Brain microvascular endothelial cell (primary cell): ENCODE measurements around the gene CLDN4.
A peak's percentile ranks its signal among the peaks of the same experiment; 100 is the strongest.

ENCODE experiments used
- DNase-seq: peaks from one replicate; pipeline ENCODE4 v3.0.0-alpha.2; 2020
- H3K27ac ChIP-seq: fragments of 250-450 bp; sonication (Bioruptor Pico); 2 replicates; pipeline ENCODE4 v1.5.1; 2020; ENCODE audit warnings: mild to moderate bottlenecking, moderate library complexity
- H3K27me3 ChIP-seq: fragments of 250-450 bp; sonication (Bioruptor Pico); replicated peaks from 2 replicates; pipeline ENCODE4 v1.5.1; 2020; ENCODE audit warnings: mild to moderate bottlenecking
- H3K36me3 ChIP-seq: fragments of 250-450 bp; sonication (Bioruptor Pico); replicated peaks from 2 replicates; pipeline ENCODE4 v1.5.1; 2020; ENCODE audit warnings: mild to moderate bottlenecking
- H3K4me3 ChIP-seq: 2 replicates; pipeline ENCODE4 v1.5.1; 2011; ENCODE audit warnings: low read depth, mild to moderate bottlenecking, control low read depth, low read length, moderate library complexity
- CTCF ChIP-seq: IDR thresholded peaks from 2 replicates; pipeline ENCODE4 v1.5.1; 2011; ENCODE audit warnings: low read depth, mild to moderate bottlenecking, moderate library complexity, low read length, control low read depth, inconsistent platforms; ENCODE audit errors: missing control alignments
- in situ Hi-C: cut with HindIII; loops from 2 replicates; pipeline ENCODE4 v1.10.0; 2017; ENCODE audit warnings: low sequenced_read_pairs, low pct_ligation_motif_present

Gene CLDN4

GRCh38 chr7:73823257-73823656 is 7.5 kb upstream of the CLDN4 start:
- no peak overlapping the region for H3K4me3 ChIP-seq
- DNase-seq: no peak
- no peaks in the 10 kb centered on the region for H3K36me3 ChIP-seq
- no peak for TF ChIP-seq CTCF
- in situ Hi-C loops: no loop called here
- H3K27ac ChIP-seq: peak overlapping the region; percentile 26
- H3K27me3 ChIP-seq: no peaks in the 10 kb centered on the region

GRCh38 chr7:73823873-73824592 is 6.8 kb upstream of the CLDN4 start:
- H3K27me3 ChIP-seq: no peaks in the 10 kb centered on the region
- no peak overlapping the region for H3K4me3 ChIP-seq
- in situ Hi-C loops: no loop called here
- no peaks in the 10 kb centered on the region for H3K36me3 ChIP-seq
- no peak for TF ChIP-seq CTCF
- DNase-seq: no peak
- H3K27ac ChIP-seq: no peak overlapping the region

GRCh38 chr7:73824986-73825385 is 5.8 kb upstream of the CLDN4 start:
- no peak overlapping the region for H3K4me3 ChIP-seq
- no peak overlapping the region for H3K27ac ChIP-seq
- in situ Hi-C loops: no loop called here
- H3K36me3 ChIP-seq: no peaks in the 10 kb centered on the region
- DNase-seq: no peak
- H3K27me3 ChIP-seq: no peaks in the 10 kb centered on the region
- TF ChIP-seq CTCF: no peak

- H3K4me3 ChIP-seq: no peak overlapping the region
- in situ Hi-C loops: no loop called here
- H3K36me3 ChIP-seq: no peaks in the 10 kb centered on the region
- no peak overlapping the region for H3K27ac ChIP-seq
- H3K27me3 ChIP-seq: no peaks in the 10 kb centered on the region
- no peak for DNase-seq
- no peak for TF ChIP-seq CTCF
Observed at GRCh38 chr7:73827567-73828106, 3.2 kb upstream of the CLDN4 start.

- H3K4me3 ChIP-seq: no peak overlapping the region
- H3K27ac ChIP-seq: no peak overlapping the region
- peak; percentile 57 for DNase-seq
Observed at GRCh38 chr7:73828107-73828803, 2.5 kb upstream of the CLDN4 start.

More at GRCh38 chr7:73828107-73828803, 2.5 kb upstream of the CLDN4 start:
- in situ Hi-C loops: no loop called here
- no peaks in the 10 kb centered on the region for H3K36me3 ChIP-seq
- no peak for TF ChIP-seq CTCF
- no peaks in the 10 kb centered on the region for H3K27me3 ChIP-seq
